Endothelial cell of umbilical vein (primary cell): ENCODE data around the gene CD8B2.
"Not testable (repeated sequence)": the region's sequence is repeated elsewhere in the genome, so short reads cannot be mapped to it uniquely, and the experiment has no call there.

Experiments used
- CTCF ChIP-seq, 2 donors: IDR thresholded peaks; 1 replicate in 1 of 2; 2 replicates in 1 of 2; pipeline ENCODE4 v1.5.1; 2011; ENCODE audit warnings: low read length in 2 of 2, mild to moderate bottlenecking in 2 of 2, moderate library complexity in 2 of 2, control low read depth in 1 of 2, inconsistent platforms in 1 of 2, low read depth in 1 of 2; ENCODE audit not compliant: insufficient read depth in 1 of 2; ENCODE audit errors: extremely low read depth in 1 of 2
- POLR2A ChIP-seq: IDR thresholded peaks from 2 replicates; pipeline ENCODE4 v1.6.1; 2012; ENCODE audit warnings: low read depth, mild to moderate bottlenecking, control low read depth, low read length

DNA sequence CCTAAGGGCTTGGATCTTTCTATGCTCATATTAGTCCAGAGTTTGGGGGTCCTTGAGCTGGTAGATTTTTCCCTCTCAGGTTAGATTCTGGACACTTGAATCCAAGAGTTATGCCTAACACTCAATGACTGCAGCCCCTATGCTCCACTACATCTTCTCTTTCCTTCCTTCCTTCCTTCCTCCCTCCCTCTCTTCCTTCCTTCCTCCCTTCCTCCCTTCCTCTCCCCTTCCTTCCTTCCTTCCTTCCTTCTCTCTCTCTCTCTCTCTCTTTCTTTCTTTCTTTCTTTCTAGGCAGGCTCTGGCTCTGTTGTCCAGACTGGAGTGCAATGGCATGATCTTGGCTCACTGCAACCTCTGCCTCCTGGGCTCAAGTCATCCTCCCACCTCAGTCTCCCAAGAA lies 79.3 kb downstream of the CD8B2 start:
- TF ChIP-seq CTCF (IDR thresholded peaks at IDR 0.05; ENCODE audit: extremely low read depth in 1 of 2, insufficient read depth in 1 of 2, low read depth in 1 of 2, low read length in 2 of 2); POLR2A: not testable (repeated sequence)
